H1 (cell line): ENCODE data around the gene CKS1B. TPM values are rescaled to one million over a fixed set of nuclear protein-coding genes. Genes with fewer than 3 reads are reported as not detected.

Source experiments
- CTCF ChIA-PET: fragments of 300-600 bp; sonication (Branson Sonifier 250); formaldehyde crosslinking; loops from one replicate; lab custom pipeline; 2021; ENCODE audit not compliant: partially characterized antibody; lab: Charles Lee
- POLR2A ChIA-PET: fragments of 300-600 bp; sonication (Branson Sonifier 250); formaldehyde crosslinking; loops from one replicate; lab custom pipeline; 2021; ENCODE audit warnings: inconsistent platforms; ENCODE audit not compliant: partially characterized antibody; lab: Charles Lee
- DNase-seq, 2 experiments: peaks; one replicate each; pipeline versions ENCODE4 v3.0.0 to v3.0.0-alpha.2; 2010 to 2022; ENCODE audit warnings: low spot score in 2 of 2, low read depth in 1 of 2, mixed read lengths in 1 of 2
- FAIRE-seq: peaks from 2 replicates; lab custom pipeline; 2011; peaks lifted over from hg19 to GRCh38; lab: Jason Lieb, UNC
- H2AFZ ChIP-seq: 2 replicates; pipeline ENCODE4 v1.8.1; 2012; ENCODE audit warnings: low read length, inconsistent platforms
- H2AK5ac ChIP-seq: 2 replicates; pipeline ENCODE4 v1.6.1; 2013; ENCODE audit warnings: low read depth, low read length
- H2BK120ac ChIP-seq: replicated peaks from 2 replicates; pipeline ENCODE3; 2013; ENCODE audit warnings: low read depth, low read length, inconsistent platforms
- H2BK12ac ChIP-seq: 2 replicates; pipeline ENCODE4 v1.6.1; 2013; ENCODE audit warnings: low read depth, low read length
- H2BK15ac ChIP-seq: 2 replicates; pipeline ENCODE4 v1.6.1; 2013; ENCODE audit warnings: low read length
- H2BK20ac ChIP-seq: 2 replicates; pipeline ENCODE4 v1.6.1; 2013; ENCODE audit warnings: low read length
- H2BK5ac ChIP-seq: 2 replicates; pipeline ENCODE4 v1.6.1; 2013; ENCODE audit warnings: low read depth, low read length
- H3K14ac ChIP-seq: 2 replicates; pipeline ENCODE4 v1.6.1; 2013; ENCODE audit warnings: inconsistent platforms; ENCODE audit not compliant: insufficient read length
- H3K18ac ChIP-seq: 2 replicates; pipeline ENCODE4 v1.6.1; 2013; ENCODE audit warnings: low read length; ENCODE audit errors: extremely low read depth
- H3K23ac ChIP-seq: 2 replicates; pipeline ENCODE4 v1.6.1; 2013; ENCODE audit warnings: inconsistent platforms; ENCODE audit not compliant: insufficient read length
- H3K23me2 ChIP-seq: 2 replicates; pipeline ENCODE4 v1.6.1; 2013; ENCODE audit warnings: low read depth, low read length
- H3K27ac ChIP-seq: 2 replicates; pipeline ENCODE4 v1.6.1; 2011; ENCODE audit warnings: low read depth, low read length, inconsistent platforms
- H3K27me3 ChIP-seq, 4 experiments: replicated peaks in 1 of 4; 1 replicate in 1 of 4; 2 replicates in 3 of 4; pipeline versions ENCODE4 v1.6.1 to v1.8.1; 2011 to 2013; ENCODE audit warnings: low read length in 3 of 4, mild to moderate bottlenecking in 3 of 4, inconsistent platforms in 2 of 4, mixed read lengths in 2 of 4, moderate library complexity in 1 of 4; ENCODE audit not compliant: control insufficient read depth in 3 of 4, insufficient read depth in 3 of 4; ENCODE audit errors: extremely low read depth in 1 of 4
- H3K36me3 ChIP-seq, 4 experiments: 2 replicates each; pipeline versions ENCODE4 v1.6.1 to v1.8.1; 2011 to 2013; ENCODE audit warnings: mild to moderate bottlenecking in 4 of 4, low read length in 3 of 4, moderate library complexity in 2 of 4, control low read depth in 1 of 4, inconsistent platforms in 1 of 4; ENCODE audit not compliant: insufficient read depth in 4 of 4, control insufficient read depth in 2 of 4
- H3K4ac ChIP-seq: replicated peaks from 2 replicates; pipeline ENCODE3; 2013; ENCODE audit warnings: low read length, low read depth, mixed read lengths, inconsistent platforms; ENCODE audit not compliant: insufficient read length
- H3K4me1 ChIP-seq, 4 experiments: replicated peaks in 1 of 4; 1 replicate in 1 of 4; 2 replicates in 3 of 4; pipeline versions ENCODE4 v1.6.1 to v1.8.1; 2011 to 2013; ENCODE audit warnings: low read length in 3 of 4, inconsistent platforms in 2 of 4, mixed read lengths in 1 of 4; ENCODE audit not compliant: insufficient read depth in 4 of 4, control insufficient read depth in 3 of 4
- H3K4me2 ChIP-seq, 2 experiments: 2 replicates each; pipeline versions ENCODE4 v1.6.1 to v1.8.1; 2011 to 2013; ENCODE audit warnings: low read depth in 2 of 2, low read length in 2 of 2, control low read depth in 1 of 2, inconsistent platforms in 1 of 2, mild to moderate bottlenecking in 1 of 2; ENCODE audit not compliant: insufficient read depth in 1 of 2
- H3K4me3 ChIP-seq, 4 experiments: fragments of 200-600, 300-600 bp in 1 of 4; sonication (generic), shearing (Covaris generic), sonication (Bioruptor Twin) in 1 of 4; 2 replicates each; pipeline versions ENCODE4 v1.5.1 to v1.8.1; 2011 to 2016; ENCODE audit warnings: low read length in 4 of 4, low read depth in 3 of 4, control low read depth in 2 of 4, inconsistent platforms in 2 of 4, mild to moderate bottlenecking in 2 of 4, mixed read lengths in 1 of 4, moderate library complexity in 1 of 4; ENCODE audit not compliant: insufficient read depth in 2 of 4; ENCODE audit errors: extremely low read depth in 1 of 4
- H3K56ac ChIP-seq: replicated peaks from 2 replicates; pipeline ENCODE3; 2013; ENCODE audit warnings: low read depth, mild to moderate bottlenecking, mixed read lengths, low read length, inconsistent platforms; ENCODE audit not compliant: insufficient read length
- H3K79me1 ChIP-seq: 2 replicates; pipeline ENCODE4 v1.6.1; 2013; ENCODE audit warnings: low read depth, low read length, control low read depth
- H3K79me2 ChIP-seq, 2 experiments: 2 replicates each; pipeline versions ENCODE4 v1.6.1 to v1.8.1; 2012 to 2013; ENCODE audit warnings: low read length in 2 of 2, mild to moderate bottlenecking in 2 of 2, inconsistent platforms in 1 of 2; ENCODE audit not compliant: insufficient read depth in 2 of 2, control insufficient read depth in 1 of 2
- H3K9ac ChIP-seq, 4 experiments: replicated peaks in 1 of 4; 1 replicate in 1 of 4; 2 replicates in 3 of 4; pipeline versions ENCODE4 v1.6.1 to v1.8.1; 2011 to 2013; ENCODE audit warnings: low read depth in 3 of 4, low read length in 3 of 4, control low read depth in 2 of 4, mild to moderate bottlenecking in 2 of 4, moderate library complexity in 2 of 4, inconsistent platforms in 1 of 4; ENCODE audit errors: extremely low read depth in 1 of 4
- H3K9me3 ChIP-seq, 2 experiments: 2 replicates each; pipeline versions ENCODE4 v1.6.1 to v1.8.1; 2012 to 2013; ENCODE audit warnings: mild to moderate bottlenecking in 2 of 2, moderate library complexity in 2 of 2, control low read depth in 1 of 2, inconsistent platforms in 1 of 2, low read depth in 1 of 2, low read length in 1 of 2, mixed read lengths in 1 of 2; ENCODE audit not compliant: insufficient read depth in 2 of 2
- H4K20me1 ChIP-seq, 2 experiments: replicated peaks in 1 of 2; 2 replicates each; pipeline versions ENCODE3 to v1.8.1; 2011 to 2013; ENCODE audit warnings: inconsistent platforms in 2 of 2, low read length in 2 of 2, mild to moderate bottlenecking in 1 of 2; ENCODE audit not compliant: insufficient read depth in 2 of 2, control insufficient read depth in 1 of 2
- H4K5ac ChIP-seq: 2 replicates; pipeline ENCODE4 v1.6.1; 2013; ENCODE audit warnings: low read length, low read depth, mixed read lengths, inconsistent platforms; ENCODE audit not compliant: insufficient read length
- H4K8ac ChIP-seq: 2 replicates; pipeline ENCODE4 v1.8.0; 2013; ENCODE audit warnings: mild to moderate bottlenecking, moderate library complexity, low read length, inconsistent platforms; ENCODE audit not compliant: insufficient read depth; ENCODE audit errors: extremely low read depth
- H4K91ac ChIP-seq: replicated peaks from 2 replicates; pipeline ENCODE3; 2013; ENCODE audit warnings: low read length, mixed read lengths, inconsistent platforms; ENCODE audit not compliant: insufficient read length
- HDAC6 ChIP-seq: IDR thresholded peaks from one replicate; pipeline ENCODE4 v1.7.1; 2012; ENCODE audit warnings: low read depth, mild to moderate bottlenecking, inconsistent platforms, low read length, moderate library complexity
- JUND ChIP-seq: IDR thresholded peaks from 2 replicates; pipeline ENCODE4 v1.6.1; 2011; ENCODE audit warnings: mild to moderate bottlenecking, improper control_type of control experiment, low read length
- KDM4A ChIP-seq: IDR thresholded peaks from one replicate; pipeline ENCODE4 v1.7.1; 2012; ENCODE audit warnings: low read depth, mild to moderate bottlenecking, moderate library complexity, low read length, inconsistent platforms; ENCODE audit not compliant: severe bottlenecking
- KDM5A ChIP-seq: fragments of 200-600 bp; IDR thresholded peaks from 2 replicates; pipeline ENCODE4 v1.7.1; 2012; ENCODE audit warnings: mild to moderate bottlenecking, low read length, inconsistent platforms, mixed read lengths
- WGBS, 2 experiments: shearing (Covaris generic) in 1 of 2; methylation state at CpG; one replicate each; pipeline versions ENCODE4 v1.1.6 to v1.1.7; 2013 to 2015; ENCODE audit warnings: low lambda C conversion rate in 2 of 2, mixed read lengths in 2 of 2, inconsistent platforms in 1 of 2, low coverage in 1 of 2, missing lambda C conversion rate in 1 of 2; ENCODE audit not compliant: insufficient replicate concordance in 2 of 2, insufficient coverage in 1 of 2, insufficient read length in 1 of 2; ENCODE audit errors: extremely low coverage in 1 of 2, missing lambda C conversion rate in 1 of 2; 5-methylcytosine and 5-hydroxymethylcytosine counted together
- polyA plus RNA-seq, 7 experiments: library from polyadenylated mRNA; depleted of rRNA in 3 of 7; stranded (reverse) in 5 of 7; unstranded in 2 of 7; fragments of >200 nt in 5 of 7; fragments of 200-250 nt in 2 of 7; gene quantifications; 1 replicate in 5 of 7; 2 replicates in 1 of 7; 4 replicates in 1 of 7; pipeline versions ENCODE4 v1.2.1 to v1.2.3, GENCODE V29; 2011 to 2013; ENCODE audit warnings: missing spikeins in 2 of 7, mixed read lengths in 2 of 7
- total RNA-seq: library from RNA; stranded (reverse); fragmentation: NEBNext Ultra II Directional; extraction: Animal tissue kit (Norgen Biotek cat#: 25700); gene quantifications from 2 replicates; pipeline ENCODE4 v1.2.1, GENCODE V29; 2021

The CKS1B gene
- total and polyA plus RNA-seq, 2 of the 8 experiments (the other 6 are each of a cell fraction or from before 2014, with no cell fraction given): 294 to 1,025 TPM

GRCh38 chr1:155018617-155019348 is 44.3 kb downstream of the CKS1B start:
- H4K5ac ChIP-seq: no peak overlapping the region
- H3K79me2 ChIP-seq: no peaks in the 10 kb centered on the region; a peak in 1 of 4 replicates
- H4K91ac ChIP-seq: no peak overlapping the region
- no peak overlapping the region for H3K18ac ChIP-seq
- H3K79me1 ChIP-seq: no peaks in the 10 kb centered on the region
- H3K27me3 ChIP-seq: peaks cover 0 to 2% (median 0%) of the 10 kb centered on the region in 4 experiments; a peak in 1 of 7 replicates
- no peak overlapping the region for H3K4ac ChIP-seq
- no peak overlapping the region for H3K4me2 ChIP-seq
- H3K14ac ChIP-seq: no peak overlapping the region
- H3K23me2 ChIP-seq: no peaks in the 10 kb centered on the region
- no peak overlapping the region for H2AFZ ChIP-seq
- no peaks in the 10 kb centered on the region for H3K9me3 ChIP-seq
- H3K36me3 ChIP-seq: peaks cover 0 to 29% (median 13%) of the 10 kb centered on the region in 4 experiments; a peak in 4 of 8 replicates
- H4K20me1 ChIP-seq: no peaks in the 10 kb centered on the region
- no peak overlapping the region for H2BK20ac ChIP-seq
- 0 out of 2 replicates have a peak overlapping the region, but pooled peaks have one; percentile 5 for H2AK5ac ChIP-seq
- FAIRE-seq (no peak), DNase-seq (no peak)
- H3K27ac ChIP-seq: no peak overlapping the region
- WGBS, 2 experiments: 89% methylated on average over 8 of the region's 8 CpGs; no CpG with 5 or more reads in 1 of the 2 experiments
- H2BK120ac ChIP-seq: no peak overlapping the region
- H3K4me3 ChIP-seq: no peak overlapping the region
- ChIA-PET CTCF (interaction anchor here (0.5 to 18.6 kb wide), 14 partner anchors 10 to 459 kb away, joined by 3 to 354 read pairs (median 8); partner anchors contain the start of genes ADAM15, DCST1, DCST2 and EFNA4), POLR2A (interaction anchor here (0.6 to 14.8 kb wide), 16 partner anchors 14 to 122 kb away, joined by 3 to 128 read pairs (median 6); partner anchors contain the start of genes CKS1B, DCST1, DCST2 and FLAD1)
- H4K8ac ChIP-seq: no peak overlapping the region
- H2BK5ac ChIP-seq: no peak overlapping the region
- no peak overlapping the region for H2BK15ac ChIP-seq
- TF ChIP-seq JUND: no peak
- no peak for TF ChIP-seq KDM5A
- no peak for TF ChIP-seq HDAC6
- no peak for TF ChIP-seq KDM4A
- peaks cover 0 to 11% (median 8%) of the 10 kb centered on the region in 4 experiments; a peak in 5 of 7 replicates for H3K4me1 ChIP-seq
- H2BK12ac ChIP-seq: no peak overlapping the region
- H3K56ac ChIP-seq: no peak overlapping the region
- H3K23ac ChIP-seq: no peak overlapping the region
- no peak overlapping the region for H3K9ac ChIP-seq
